LoVo (cell line): Measurements from ENCODE around the gene PRPH2.

Experiments used
- DNase-seq: peaks from one replicate; pipeline ENCODE4 v3.0.0-alpha.2; 2016; ENCODE audit warnings: low spot score

The PRPH2 gene

GRCh38 chr6:42722497-42722896, at the start of gene PRPH2:
TSS of gene PRPH2 (minus strand) at chr6:42722597. CDS start at chr6:42722334, 263 bp downstream.
- DNase-seq: no peak

GRCh38 chr6:42771741-42772100, 49.3 kb upstream of the PRPH2 start:
- no peak for DNase-seq

GRCh38 chr6:42769836-42770235, 47.4 kb upstream of the PRPH2 start:
- no peak for DNase-seq

- DNase-seq: no peak
Observed at GRCh38 chr6:42769051-42769450, 46.7 kb upstream of the PRPH2 start.

- DNase-seq: no peak
Observed at GRCh38 chr6:42766163-42766670, 43.8 kb upstream of the PRPH2 start.

DNA sequence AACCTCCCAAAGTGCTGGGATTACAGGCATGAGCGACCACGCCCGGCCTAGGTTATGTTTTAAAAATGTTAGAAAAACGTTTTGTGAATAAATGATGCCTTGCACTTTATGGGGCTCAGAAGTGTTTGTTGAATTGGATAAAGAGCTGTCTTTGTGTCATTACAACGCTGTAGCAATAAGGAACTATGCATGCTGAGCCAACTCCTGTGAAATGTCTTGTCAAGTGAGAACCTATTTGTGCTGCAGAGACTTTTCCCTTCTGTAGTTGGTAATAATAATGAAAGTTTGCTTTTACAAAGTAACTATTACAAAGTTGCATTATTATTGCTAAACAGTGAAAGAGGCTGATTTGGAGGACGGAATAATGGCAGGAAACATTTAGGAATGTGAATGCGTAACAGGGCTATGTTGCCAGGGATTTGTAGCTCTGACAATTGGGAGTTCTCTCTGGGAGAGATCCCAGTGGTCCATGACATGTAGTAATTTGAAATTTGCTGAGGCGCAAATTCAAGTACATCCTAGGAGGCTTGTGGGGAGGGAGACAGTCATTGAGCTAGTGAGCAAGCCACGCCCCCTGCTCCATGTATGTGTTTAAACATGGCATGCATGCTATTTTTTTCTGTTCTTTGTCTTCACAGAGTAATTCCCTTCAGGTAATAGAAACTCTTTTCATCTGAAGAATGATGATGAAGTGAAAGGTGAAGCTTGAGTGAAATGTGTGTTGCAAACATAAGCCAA, 42.7 kb upstream of the PRPH2 start:
- no peak for DNase-seq

- no peak for DNase-seq
Observed at GRCh38 chr6:42762950-42763349, 40.6 kb upstream of the PRPH2 start.

- DNase-seq: peak; percentile 29
Observed at GRCh38 chr6:42762426-42762859, 40.0 kb upstream of the PRPH2 start.

DNA sequence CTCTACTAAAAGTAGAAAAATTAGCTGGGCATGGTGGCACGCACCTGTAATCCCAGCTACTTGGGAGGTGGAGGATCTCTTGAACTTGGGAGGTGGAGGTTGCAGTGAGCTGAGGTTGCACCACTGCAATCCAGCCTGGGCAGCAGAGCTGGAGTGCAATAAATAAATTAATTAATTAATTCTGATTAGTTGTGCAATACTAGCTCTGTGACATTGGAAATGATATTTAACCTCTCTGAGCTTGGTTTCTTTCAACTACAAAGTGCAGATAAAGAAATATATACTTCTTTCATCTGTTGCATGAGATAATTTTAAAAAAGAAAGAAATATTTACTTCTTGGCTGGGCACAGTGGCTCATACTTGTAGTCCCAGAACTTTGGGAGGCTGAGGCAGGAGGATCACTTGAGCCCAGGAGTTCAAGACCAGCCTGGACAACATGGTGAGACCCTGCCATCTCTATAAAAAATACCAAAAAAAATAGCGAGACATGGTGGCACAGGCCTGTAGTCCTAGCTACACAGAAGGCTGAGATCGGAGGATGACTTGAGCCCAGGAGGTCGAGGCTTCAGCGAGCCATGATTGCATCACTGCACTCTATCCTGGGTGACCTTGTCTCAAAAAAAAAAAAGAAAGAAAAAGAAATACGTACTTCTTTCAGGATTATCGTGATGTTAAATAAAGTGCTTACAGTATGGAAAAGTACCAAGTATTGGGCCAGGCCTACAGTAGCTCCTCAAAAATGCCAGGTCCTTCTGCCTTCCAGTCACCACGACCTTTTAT, 39.1 kb upstream of the PRPH2 start:
- DNase-seq: no peak

GRCh38 chr6:42758756-42759430, 36.5 kb upstream of the PRPH2 start:
- DNase-seq: no peak

- no peak for DNase-seq
Observed at GRCh38 chr6:42756722-42757121, 34.3 kb upstream of the PRPH2 start.

DNA sequence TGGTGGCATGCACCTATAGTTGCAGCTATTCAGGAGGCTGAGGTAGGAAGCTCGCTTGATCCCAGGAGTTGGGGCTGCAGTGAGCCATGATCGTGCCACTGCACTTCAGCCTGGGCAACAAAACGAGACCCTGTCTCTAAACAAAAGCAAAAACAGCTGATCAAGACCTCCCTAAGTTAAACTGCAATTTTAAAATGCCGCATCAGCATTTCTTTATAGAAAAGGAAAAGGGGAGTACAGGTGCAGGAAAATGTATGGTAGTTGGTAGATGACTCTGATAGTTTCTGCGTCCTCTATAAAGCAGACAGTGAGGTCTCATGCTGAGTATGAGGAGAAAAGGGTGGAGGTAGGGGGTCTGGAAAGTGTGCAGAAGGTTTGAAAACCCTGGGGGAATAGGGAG, 32.4 kb upstream of the PRPH2 start:
- DNase-seq: no peak

GRCh38 chr6:42751055-42751454, 28.7 kb upstream of the PRPH2 start:
- DNase-seq: no peak

GRCh38 chr6:42748203-42748898, 26.0 kb upstream of the PRPH2 start:
- DNase-seq: no peak

GRCh38 chr6:42746463-42747391, 24.3 kb upstream of the PRPH2 start:
- DNase-seq: peak; percentile 80

DNA sequence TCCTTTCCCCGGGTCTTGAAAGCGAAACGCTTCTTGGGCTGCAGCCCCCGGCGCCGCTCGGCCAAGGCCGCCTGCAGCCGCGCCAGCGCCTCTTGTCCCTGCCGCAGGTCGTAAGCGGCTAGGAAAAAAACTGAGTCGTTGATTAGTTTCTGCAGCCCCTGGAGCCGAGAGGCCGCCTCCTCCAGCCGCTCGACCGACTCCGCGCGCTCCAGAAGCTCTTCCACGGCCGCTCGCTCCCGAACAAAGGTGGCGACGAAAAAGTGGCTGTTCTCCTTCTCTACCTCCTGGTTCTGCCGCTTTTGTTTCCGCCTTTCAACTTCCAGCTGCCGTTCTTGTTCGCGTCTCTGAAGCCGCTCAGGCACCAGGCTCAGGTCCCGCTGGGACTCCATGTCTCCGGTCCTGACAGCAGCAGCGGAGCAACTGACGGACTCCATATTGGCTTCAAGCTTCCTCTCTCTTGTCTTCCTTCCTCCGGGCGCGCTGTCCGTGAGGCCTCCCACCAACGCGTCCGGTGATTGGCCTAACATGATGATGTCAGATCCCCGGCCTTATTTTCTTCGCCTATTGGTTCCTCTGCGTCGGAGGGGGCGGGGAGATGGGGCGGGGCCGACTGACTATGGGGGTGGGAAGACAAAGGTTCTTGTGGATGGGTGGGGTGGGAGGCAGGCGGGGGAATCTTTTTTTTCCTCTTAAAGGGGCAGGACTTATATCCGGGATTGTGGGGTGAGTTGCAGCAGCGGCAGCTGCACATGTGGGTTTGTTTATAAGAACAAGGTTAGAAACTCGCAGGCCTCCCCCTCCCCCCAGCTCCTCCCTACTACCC, 23.5 kb upstream of the PRPH2 start, which contains the start of gene TBCC:
Gene TBCC (minus strand): TSS at position 464 of the 823 bp plus-strand sequence. CDS start 30 bp downstream, at position 434.
- DNase-seq: peak; percentile 96

DNA sequence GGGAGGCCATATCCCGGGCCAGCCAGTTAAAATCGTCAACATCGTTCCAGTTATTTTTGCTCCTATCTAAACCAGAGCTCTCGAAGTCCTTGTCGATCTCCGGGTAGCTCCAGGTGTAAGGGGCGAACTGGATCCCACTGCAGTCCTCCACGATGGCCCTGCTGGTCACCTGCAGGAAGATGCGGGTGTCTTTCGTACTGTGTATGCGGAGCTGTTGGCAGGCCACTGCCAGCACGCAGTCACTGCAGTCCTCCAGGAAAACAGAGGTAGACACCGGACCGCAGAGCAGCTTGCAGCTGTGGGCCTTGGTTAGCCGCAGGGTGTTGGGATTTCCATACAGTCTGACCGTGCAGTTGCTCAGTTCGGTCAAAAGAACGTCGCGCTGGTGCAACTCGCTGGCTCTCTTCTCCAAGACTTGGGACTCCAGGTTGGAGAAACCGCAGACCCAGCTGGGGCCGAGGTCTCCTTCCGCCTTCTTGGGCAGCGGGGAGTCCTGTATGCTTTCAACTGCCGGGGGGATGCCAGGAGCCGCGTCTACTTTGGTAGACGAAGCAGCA, 22.8 kb upstream of the PRPH2 start:
- DNase-seq: no peak

DNA sequence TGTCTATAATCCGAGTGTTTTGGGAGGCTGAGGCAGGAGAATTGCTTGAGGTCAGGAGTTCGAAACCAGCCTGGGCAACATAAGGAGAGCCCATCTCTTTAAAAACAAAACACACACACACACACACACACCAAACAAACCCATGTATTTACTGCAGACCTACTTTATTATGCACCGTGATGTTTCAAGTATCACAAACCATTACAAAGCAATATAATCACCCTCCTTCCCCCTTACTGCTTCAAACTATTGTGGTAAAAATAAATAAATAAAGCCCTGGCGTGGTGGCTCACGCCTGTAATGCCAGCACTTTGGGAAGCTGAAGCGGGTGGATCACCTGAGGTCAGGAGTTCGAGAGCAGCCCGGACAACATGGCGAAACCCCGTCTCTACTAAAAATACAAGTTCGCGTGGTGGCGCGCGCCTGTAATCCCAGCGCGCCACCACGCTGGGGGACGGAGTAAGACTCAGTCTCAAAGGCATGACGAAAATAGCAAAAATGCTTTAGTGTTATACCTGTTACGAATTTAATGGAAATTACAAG, 22.0 kb upstream of the PRPH2 start:
- DNase-seq: no peak
